HEK293T (cell line): ENCODE data around the gene TNRC18.

Source experiments
- CTCF ChIA-PET: fragments of 350-600 bp; formaldehyde crosslinking; extraction: SDS; loops from one replicate; lab custom pipeline; 2021; ENCODE audit warnings: antibody characterized with exemption, inconsistent platforms; lab: Yijun Ruan, JAX
- POLR2A ChIA-PET: fragments of 350-600 bp; formaldehyde crosslinking; extraction: SDS; loops from one replicate; lab custom pipeline; 2020; ENCODE audit warnings: antibody characterized with exemption, inconsistent platforms; lab: Yijun Ruan, JAX
- DNase-seq: peaks from one replicate; pipeline ENCODE4 v3.0.0; 2012; ENCODE audit warnings: mixed read lengths; ENCODE audit errors: extremely low spot score
- ARNT ChIP-seq: fragments of 450-650 bp; IDR thresholded peaks from 2 replicates; pipeline ENCODE4 v1.6.1; 2017; ENCODE audit warnings: mild to moderate bottlenecking
- BHLHE40 ChIP-seq: fragments of 450-650 bp; IDR thresholded peaks from 2 replicates; pipeline ENCODE4 v1.6.1; 2016; ENCODE audit warnings: mild to moderate bottlenecking, moderate library complexity, borderline replicate concordance
- CTBP1 ChIP-seq: fragments of 450-650 bp; IDR thresholded peaks from 2 replicates; pipeline ENCODE4 v1.6.1; 2016; ENCODE audit warnings: borderline replicate concordance
- ELF4 ChIP-seq: fragments of 450-650 bp; IDR thresholded peaks from 2 replicates; pipeline ENCODE4 v1.6.1; 2017; ENCODE audit warnings: antibody characterized with exemption
- FOXA1 ChIP-seq: fragments of 450-650 bp; IDR thresholded peaks from 2 replicates; pipeline ENCODE4 v1.6.1; 2016; ENCODE audit warnings: mild to moderate bottlenecking
- FOXK2 ChIP-seq: fragments of 450-650 bp; IDR thresholded peaks from 2 replicates; pipeline ENCODE4 v1.6.1; 2016; ENCODE audit warnings: mild to moderate bottlenecking
- FOXM1 ChIP-seq: fragments of 450-650 bp; IDR thresholded peaks from 2 replicates; pipeline ENCODE4 v1.6.1; 2017; ENCODE audit warnings: mild to moderate bottlenecking, borderline replicate concordance
- HDGF ChIP-seq: fragments of 450-650 bp; IDR thresholded peaks from 2 replicates; pipeline ENCODE4 v1.6.1; 2017; ENCODE audit warnings: antibody characterized with exemption, borderline replicate concordance
- L3MBTL2 ChIP-seq: fragments of 450-650 bp; conservative IDR thresholded peaks from 2 replicates; pipeline ENCODE4 v1.6.1; 2016; ENCODE audit warnings: mild to moderate bottlenecking
- LEF1 ChIP-seq: fragments of 450-650 bp; IDR thresholded peaks from 2 replicates; pipeline ENCODE4 v1.6.1; 2017; ENCODE audit warnings: mild to moderate bottlenecking, borderline replicate concordance
- NFRKB ChIP-seq: fragments of 450-650 bp; IDR thresholded peaks from 2 replicates; pipeline ENCODE4 v1.6.1; 2016; ENCODE audit warnings: mild to moderate bottlenecking, moderate library complexity
- PKNOX1 ChIP-seq: fragments of 450-650 bp; IDR thresholded peaks from 2 replicates; pipeline ENCODE4 v1.6.1; 2016
- SP1 ChIP-seq: fragments of 450-650 bp; IDR thresholded peaks from 2 replicates; pipeline ENCODE4 v1.6.1; 2017
- SUZ12 ChIP-seq: fragments of 450-650 bp; IDR thresholded peaks from 2 replicates; pipeline ENCODE4 v1.6.1; 2016; ENCODE audit warnings: mild to moderate bottlenecking
- TARDBP ChIP-seq: fragments of 450-650 bp; IDR thresholded peaks from 2 replicates; pipeline ENCODE4 v1.6.1; 2016
- ZNF384 ChIP-seq: fragments of 450-650 bp; IDR thresholded peaks from 2 replicates; pipeline ENCODE4 v1.6.1; 2016

The TNRC18 gene

GRCh38 chr7:5437348-5437892 lies 13.8 kb upstream of the TNRC18 start:
- ChIA-PET POLR2A (interaction anchor here (1.6 kb wide), 1 partner anchor 12 kb away, joined by 3 read pairs; no protein-coding TSS in a partner anchor), CTCF (interaction anchor here (0.5 to 0.6 kb wide), 2 partner anchors 13 to 583 kb away, joined by 3 to 4 read pairs; no protein-coding TSS in a partner anchor)
- no peak for DNase-seq
- TF ChIP-seq CTBP1 = no peak
- TF ChIP-seq SUZ12 = no peak
- TF ChIP-seq ZNF384 = no peak
- TF ChIP-seq HDGF = no peak
- TF ChIP-seq FOXM1 = no peak
- TF ChIP-seq LEF1 = no peak

GRCh38 chr7:5436003-5436678 lies 12.5 kb upstream of the TNRC18 start:
- ChIA-PET CTCF (interaction anchor here (0.6 kb wide), 1 partner anchor 129 kb away, joined by 3 read pairs; no protein-coding TSS in a partner anchor), POLR2A (no interaction called here)
- no peak for DNase-seq
- TF ChIP-seq L3MBTL2 (no peak), BHLHE40 (no peak), LEF1 (no peak)

- TF ChIP-seq TARDBP (no peak), SP1 (no peak), ELF4 (no peak), SUZ12 (no peak), HDGF (no peak), FOXA1 (no peak), FOXM1 (no peak), LEF1 (no peak), ARNT (no peak), NFRKB (no peak), FOXK2 (no peak)
- POLR2A ChIA-PET = no interaction called here
- DNase-seq = no peak
- CTCF ChIA-PET = interaction anchor here (0.6 kb wide), 1 partner anchor 130 kb away, joined by 3 read pairs; no protein-coding TSS in a partner anchor
Observed at GRCh38 chr7:5435291-5436002, 11.8 kb upstream of the TNRC18 start.

GRCh38 chr7:5433181-5433580 lies 9.5 kb upstream of the TNRC18 start:
- ChIA-PET CTCF (no interaction called here), POLR2A (interaction anchor here (0.6 kb wide), 1 partner anchor 11 kb away, joined by 3 read pairs; no protein-coding TSS in a partner anchor)
- no peak for TF ChIP-seq PKNOX1
- TF ChIP-seq ELF4 = no peak
- no peak for TF ChIP-seq FOXK2
- no peak for TF ChIP-seq L3MBTL2
- no peak for TF ChIP-seq CTBP1
- TF ChIP-seq HDGF = no peak
- no peak for TF ChIP-seq SP1
- no peak for TF ChIP-seq SUZ12
- no peak for TF ChIP-seq FOXM1
- no peak for TF ChIP-seq BHLHE40
- no peak for TF ChIP-seq FOXA1
- no peak for TF ChIP-seq ARNT
- no peak for TF ChIP-seq LEF1
- no peak for TF ChIP-seq ZNF384
- no peak for TF ChIP-seq NFRKB
- TF ChIP-seq TARDBP = no peak
- no peak for DNase-seq

GRCh38 chr7:5432691-5433090 lies 9.1 kb upstream of the TNRC18 start:
- TF ChIP-seq HDGF (no peak), TARDBP (no peak), BHLHE40 (no peak), FOXA1 (no peak), NFRKB (no peak), LEF1 (no peak), FOXM1 (no peak), FOXK2 (no peak), CTBP1 (no peak), SP1 (no peak), ELF4 (no peak), ARNT (no peak), ZNF384 (no peak), SUZ12 (no peak), L3MBTL2 (no peak)
- ChIA-PET CTCF (no interaction called here), POLR2A (interaction anchor here (0.6 kb wide), 1 partner anchor 11 kb away, joined by 3 read pairs; no protein-coding TSS in a partner anchor)
- no peak for DNase-seq

GRCh38 chr7:5431560-5432015 lies 8.0 kb upstream of the TNRC18 start:
- TF ChIP-seq LEF1 = no peak
- TF ChIP-seq CTBP1 = no peak
- no peak for TF ChIP-seq FOXM1
- TF ChIP-seq NFRKB = no peak
- no peak for TF ChIP-seq SUZ12
- TF ChIP-seq L3MBTL2 = no peak
- TF ChIP-seq FOXA1 = no peak
- TF ChIP-seq ELF4 = no peak
- TF ChIP-seq PKNOX1 = no peak
- no peak for TF ChIP-seq ZNF384
- no peak for TF ChIP-seq HDGF
- TF ChIP-seq ARNT = no peak
- no peak for TF ChIP-seq FOXK2
- TF ChIP-seq BHLHE40 = no peak
- no peak for TF ChIP-seq SP1
- TF ChIP-seq TARDBP = no peak
- POLR2A ChIA-PET = interaction anchor here (0.9 kb wide), 1 partner anchor 25 kb away, joined by 3 read pairs; no protein-coding TSS in a partner anchor
- CTCF ChIA-PET = interaction anchor here (0.7 kb wide), 1 partner anchor 1840 kb away, joined by 3 read pairs; no protein-coding TSS in a partner anchor
- DNase-seq = no peak
